HepG2 (cell line): ENCODE measurements around the gene IFT43.

Experiments
- DMAP1 ChIP-seq: IDR thresholded peaks from 2 replicates; pipeline ENCODE4 v1.6.1; 2016
- NFRKB ChIP-seq: fragments of 450-650 bp; IDR thresholded peaks from 2 replicates; pipeline ENCODE4 v1.6.1; 2017
- POLR2A ChIP-seq, 2 experiments: IDR thresholded peaks; 2 replicates each; pipeline ENCODE4 v1.6.1; 2011; ENCODE audit warnings: low read depth in 2 of 2, low read length in 2 of 2, mild to moderate bottlenecking in 1 of 2, moderate library complexity in 1 of 2; ENCODE audit not compliant: insufficient read depth in 1 of 2
- SRF ChIP-seq: IDR thresholded peaks from 2 replicates; pipeline ENCODE4 v1.6.1; 2011; ENCODE audit warnings: mild to moderate bottlenecking, low read depth, low read length, moderate library complexity
- ZBTB3 ChIP-seq: sonication (generic); formaldehyde crosslinking; IDR thresholded peaks from 2 replicates; pipeline ENCODE4 v1.4.0; 2020; ENCODE audit warnings: low read depth, mild to moderate bottlenecking, moderate library complexity, missing genetic modification reagents, borderline replicate concordance
- ZFP62 ChIP-seq: sonication (generic); formaldehyde crosslinking; IDR thresholded peaks from 2 replicates; pipeline ENCODE4 v1.4.0; 2020; ENCODE audit warnings: missing genetic modification reagents
- ZNF274 ChIP-seq: sonication (generic); formaldehyde crosslinking; IDR thresholded peaks from 2 replicates; pipeline ENCODE4 v1.5.1; 2020; ENCODE audit warnings: mild to moderate bottlenecking, missing genetic modification reagents
- ZNF33B ChIP-seq: sonication (generic); formaldehyde crosslinking; IDR thresholded peaks from 2 replicates; pipeline ENCODE4 v1.5.1; 2020; ENCODE audit warnings: mild to moderate bottlenecking, missing genetic modification reagents
- TF ChIP-seq, protein P1 (sequence below): sonication (generic); formaldehyde crosslinking; IDR thresholded peaks from 2 replicates; pipeline ENCODE4 v1.5.0; 2020; ENCODE audit warnings: mild to moderate bottlenecking, missing genetic modification reagents, moderate library complexity
- TF ChIP-seq, protein P2 (sequence below): sonication (generic); formaldehyde crosslinking; IDR thresholded peaks from 2 replicates; pipeline ENCODE4 v1.8.0; 2022; ENCODE audit warnings: missing genetic modification reagents, mild to moderate bottlenecking, borderline replicate concordance
- TF ChIP-seq, protein P3 (sequence below): sonication (generic); formaldehyde crosslinking; IDR thresholded peaks from 2 replicates; pipeline ENCODE4 v1.5.1; 2020; ENCODE audit warnings: mild to moderate bottlenecking, missing genetic modification reagents, borderline replicate concordance
- TF ChIP-seq, protein P4 (sequence below): fragments of 450-650 bp; IDR thresholded peaks from 2 replicates; pipeline ENCODE4 v1.6.1; 2016
- TF ChIP-seq, protein P5 (sequence below): sonication (generic); formaldehyde crosslinking; IDR thresholded peaks from 2 replicates; pipeline ENCODE4 v1.4.0; 2020; ENCODE audit warnings: missing genetic modification reagents, borderline replicate concordance

DNA sequence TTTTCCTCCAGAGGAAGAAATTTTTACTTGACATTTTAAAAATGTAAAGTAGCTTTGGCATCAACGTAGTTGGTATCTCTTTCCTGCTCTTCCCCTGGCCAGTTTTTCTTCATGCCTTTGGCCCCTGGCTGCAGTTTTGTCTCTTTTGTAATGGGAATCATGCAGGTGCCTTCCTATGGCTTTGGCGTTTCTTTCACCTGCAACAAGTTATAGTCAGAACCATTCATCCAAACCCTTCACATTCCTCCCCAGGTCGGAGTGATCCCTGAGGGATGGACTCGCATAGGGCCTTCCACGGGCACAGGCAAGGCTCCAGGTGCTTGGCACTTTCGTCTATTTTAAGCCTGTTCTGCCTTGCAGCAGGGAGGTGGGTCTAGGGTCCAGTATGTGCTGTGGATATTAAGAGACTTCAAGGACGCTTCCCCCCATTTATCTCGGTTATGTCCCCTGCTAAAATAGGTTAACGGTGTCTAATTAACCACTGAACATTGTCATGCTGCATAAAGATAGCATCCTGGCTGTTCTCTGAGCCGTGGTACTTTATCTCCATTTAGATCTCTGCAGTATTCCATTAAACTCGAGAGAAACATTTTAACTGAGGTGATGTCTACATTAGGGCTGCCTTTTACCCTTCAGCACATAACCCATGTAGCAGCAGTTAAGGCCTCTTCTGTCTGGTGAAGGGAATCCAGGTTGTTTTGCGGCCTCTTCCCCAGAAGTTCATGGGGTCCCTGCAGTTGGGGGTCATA lies 66.3 kb downstream of the IFT43 start:
- TF ChIP-seq ZFP62 (CRISPR knock-in tag) (no peak), ZNF33B (CRISPR knock-in tag) (no peak), SRF (no peak), POLR2A (IDR thresholded peaks at IDR 0.05; ENCODE audit: insufficient read depth in 1 of 2, low read depth in 2 of 2, low read length in 2 of 2) (no peak), ZNF274 (no peak), ZBTB3 (CRISPR knock-in tag) (no peak), NFRKB (no peak), DMAP1 (CRISPR knock-in tag) (no peak)
- TF ChIP-seq, protein P1, sequence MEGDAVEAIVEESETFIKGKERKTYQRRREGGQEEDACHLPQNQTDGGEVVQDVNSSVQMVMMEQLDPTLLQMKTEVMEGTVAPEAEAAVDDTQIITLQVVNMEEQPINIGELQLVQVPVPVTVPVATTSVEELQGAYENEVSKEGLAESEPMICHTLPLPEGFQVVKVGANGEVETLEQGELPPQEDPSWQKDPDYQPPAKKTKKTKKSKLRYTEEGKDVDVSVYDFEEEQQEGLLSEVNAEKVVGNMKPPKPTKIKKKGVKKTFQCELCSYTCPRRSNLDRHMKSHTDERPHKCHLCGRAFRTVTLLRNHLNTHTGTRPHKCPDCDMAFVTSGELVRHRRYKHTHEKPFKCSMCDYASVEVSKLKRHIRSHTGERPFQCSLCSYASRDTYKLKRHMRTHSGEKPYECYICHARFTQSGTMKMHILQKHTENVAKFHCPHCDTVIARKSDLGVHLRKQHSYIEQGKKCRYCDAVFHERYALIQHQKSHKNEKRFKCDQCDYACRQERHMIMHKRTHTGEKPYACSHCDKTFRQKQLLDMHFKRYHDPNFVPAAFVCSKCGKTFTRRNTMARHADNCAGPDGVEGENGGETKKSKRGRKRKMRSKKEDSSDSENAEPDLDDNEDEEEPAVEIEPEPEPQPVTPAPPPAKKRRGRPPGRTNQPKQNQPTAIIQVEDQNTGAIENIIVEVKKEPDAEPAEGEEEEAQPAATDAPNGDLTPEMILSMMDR = no peak
- TF ChIP-seq, protein P2, sequence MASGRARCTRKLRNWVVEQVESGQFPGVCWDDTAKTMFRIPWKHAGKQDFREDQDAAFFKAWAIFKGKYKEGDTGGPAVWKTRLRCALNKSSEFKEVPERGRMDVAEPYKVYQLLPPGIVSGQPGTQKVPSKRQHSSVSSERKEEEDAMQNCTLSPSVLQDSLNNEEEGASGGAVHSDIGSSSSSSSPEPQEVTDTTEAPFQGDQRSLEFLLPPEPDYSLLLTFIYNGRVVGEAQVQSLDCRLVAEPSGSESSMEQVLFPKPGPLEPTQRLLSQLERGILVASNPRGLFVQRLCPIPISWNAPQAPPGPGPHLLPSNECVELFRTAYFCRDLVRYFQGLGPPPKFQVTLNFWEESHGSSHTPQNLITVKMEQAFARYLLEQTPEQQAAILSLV (CRISPR knock-in tag) = no peak
- TF ChIP-seq, protein P3, sequence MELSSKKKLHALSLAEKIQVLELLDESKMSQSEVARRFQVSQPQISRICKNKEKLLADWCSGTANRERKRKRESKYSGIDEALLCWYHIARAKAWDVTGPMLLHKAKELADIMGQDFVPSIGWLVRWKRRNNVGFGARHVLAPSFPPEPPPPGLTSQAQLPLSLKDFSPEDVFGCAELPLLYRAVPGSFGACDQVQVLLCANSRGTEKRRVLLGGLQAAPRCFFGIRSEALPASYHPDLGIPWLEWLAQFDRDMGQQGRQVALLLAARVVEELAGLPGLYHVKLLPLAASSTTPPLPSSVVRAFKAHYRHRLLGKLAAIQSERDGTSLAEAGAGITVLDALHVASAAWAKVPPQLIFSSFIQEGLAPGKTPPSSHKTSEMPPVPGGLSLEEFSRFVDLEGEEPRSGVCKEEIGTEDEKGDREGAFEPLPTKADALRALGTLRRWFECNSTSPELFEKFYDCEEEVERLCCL (CRISPR knock-in tag) = no peak
- TF ChIP-seq, protein P4, sequence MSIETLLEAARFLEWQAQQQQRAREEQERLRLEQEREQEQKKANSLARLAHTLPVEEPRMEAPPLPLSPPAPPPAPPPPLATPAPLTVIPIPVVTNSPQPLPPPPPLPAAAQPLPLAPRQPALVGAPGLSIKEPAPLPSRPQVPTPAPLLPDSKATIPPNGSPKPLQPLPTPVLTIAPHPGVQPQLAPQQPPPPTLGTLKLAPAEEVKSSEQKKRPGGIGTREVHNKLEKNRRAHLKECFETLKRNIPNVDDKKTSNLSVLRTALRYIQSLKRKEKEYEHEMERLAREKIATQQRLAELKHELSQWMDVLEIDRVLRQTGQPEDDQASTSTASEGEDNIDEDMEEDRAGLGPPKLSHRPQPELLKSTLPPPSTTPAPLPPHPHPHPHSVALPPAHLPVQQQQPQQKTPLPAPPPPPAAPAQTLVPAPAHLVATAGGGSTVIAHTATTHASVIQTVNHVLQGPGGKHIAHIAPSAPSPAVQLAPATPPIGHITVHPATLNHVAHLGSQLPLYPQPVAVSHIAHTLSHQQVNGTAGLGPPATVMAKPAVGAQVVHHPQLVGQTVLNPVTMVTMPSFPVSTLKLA = no peak
- TF ChIP-seq, protein P5, sequence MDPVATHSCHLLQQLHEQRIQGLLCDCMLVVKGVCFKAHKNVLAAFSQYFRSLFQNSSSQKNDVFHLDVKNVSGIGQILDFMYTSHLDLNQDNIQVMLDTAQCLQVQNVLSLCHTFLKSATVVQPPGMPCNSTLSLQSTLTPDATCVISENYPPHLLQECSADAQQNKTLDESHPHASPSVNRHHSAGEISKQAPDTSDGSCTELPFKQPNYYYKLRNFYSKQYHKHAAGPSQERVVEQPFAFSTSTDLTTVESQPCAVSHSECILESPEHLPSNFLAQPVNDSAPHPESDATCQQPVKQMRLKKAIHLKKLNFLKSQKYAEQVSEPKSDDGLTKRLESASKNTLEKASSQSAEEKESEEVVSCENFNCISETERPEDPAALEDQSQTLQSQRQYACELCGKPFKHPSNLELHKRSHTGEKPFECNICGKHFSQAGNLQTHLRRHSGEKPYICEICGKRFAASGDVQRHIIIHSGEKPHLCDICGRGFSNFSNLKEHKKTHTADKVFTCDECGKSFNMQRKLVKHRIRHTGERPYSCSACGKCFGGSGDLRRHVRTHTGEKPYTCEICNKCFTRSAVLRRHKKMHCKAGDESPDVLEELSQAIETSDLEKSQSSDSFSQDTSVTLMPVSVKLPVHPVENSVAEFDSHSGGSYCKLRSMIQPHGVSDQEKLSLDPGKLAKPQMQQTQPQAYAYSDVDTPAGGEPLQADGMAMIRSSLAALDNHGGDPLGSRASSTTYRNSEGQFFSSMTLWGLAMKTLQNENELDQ (CRISPR knock-in tag) = no peak
